T-helper 2 cell treated with Interferon-gamma antibody and Interleukin-4, amounts not matched to agents 5 μg/mL and 100 μg/mL, for 36 hours (primary cell): Measurements from ENCODE around the gene ASMTL.
"Not testable (repeated sequence)": the region's sequence is repeated elsewhere in the genome, so short reads cannot be mapped to it uniquely, and the experiment has no call there.

Experiments used
- DNase-seq: peaks from one replicate; pipeline ENCODE4 v3.0.0; 2021; ENCODE audit warnings: low spot score
- H3K27ac Mint-ChIP-seq: one replicate; pipeline ENCODE4 v1.8.0; 2021; ENCODE audit warnings: mild to moderate bottlenecking, mixed read lengths
- H3K27me3 Mint-ChIP-seq: one replicate; pipeline ENCODE4 v1.8.0; 2021; ENCODE audit warnings: low read depth, mixed read lengths
- H3K36me3 Mint-ChIP-seq: one replicate; pipeline ENCODE4 v1.8.0; 2021; ENCODE audit warnings: low read depth, mixed read lengths
- H3K4me1 Mint-ChIP-seq: one replicate; pipeline ENCODE4 v1.8.0; 2021; ENCODE audit warnings: low read depth, mixed read lengths
- H3K4me3 Mint-ChIP-seq: one replicate; pipeline ENCODE4 v1.8.0; 2022; ENCODE audit warnings: mild to moderate bottlenecking, moderate library complexity, mixed read lengths
- H3K9me3 Mint-ChIP-seq: one replicate; pipeline ENCODE4 v1.8.0; 2021; ENCODE audit warnings: mixed read lengths

ASMTL gene

DNA sequence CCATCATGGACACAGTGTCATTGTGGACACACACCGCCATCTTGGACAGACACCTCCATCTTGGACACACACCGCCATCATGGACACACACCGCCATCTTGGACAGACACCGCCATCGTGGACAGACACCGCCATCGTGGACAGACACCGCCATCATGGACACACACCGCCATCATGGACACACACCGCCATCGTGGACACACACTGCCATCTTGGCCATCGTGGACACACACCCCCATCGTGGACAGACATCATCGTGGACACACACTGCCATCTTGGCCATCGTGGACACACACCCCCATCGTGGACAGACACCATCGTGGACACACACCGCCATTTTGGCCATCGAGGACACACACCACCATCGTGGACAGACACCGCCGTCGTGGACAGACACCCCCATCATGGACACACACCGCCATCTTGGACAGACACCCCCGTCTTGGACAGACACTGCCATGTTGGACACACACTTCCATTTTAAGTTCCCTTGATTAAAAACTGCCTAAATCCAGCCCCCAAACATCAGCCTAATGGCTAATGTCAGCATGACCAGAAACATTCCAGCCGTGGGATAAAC, 9.1 kb downstream of the ASMTL start:
- Mint-ChIP-seq H3K27ac (no peak overlapping the region), H3K36me3 (peaks cover 70% of the 10 kb centered on the region), H3K27me3 (no peaks in the 10 kb centered on the region), H3K9me3 (peaks cover 43% of the 10 kb centered on the region), H3K4me3 (no peak overlapping the region), H3K4me1 (peaks cover 3% of the 10 kb centered on the region)
- DNase-seq = no peak

DNA sequence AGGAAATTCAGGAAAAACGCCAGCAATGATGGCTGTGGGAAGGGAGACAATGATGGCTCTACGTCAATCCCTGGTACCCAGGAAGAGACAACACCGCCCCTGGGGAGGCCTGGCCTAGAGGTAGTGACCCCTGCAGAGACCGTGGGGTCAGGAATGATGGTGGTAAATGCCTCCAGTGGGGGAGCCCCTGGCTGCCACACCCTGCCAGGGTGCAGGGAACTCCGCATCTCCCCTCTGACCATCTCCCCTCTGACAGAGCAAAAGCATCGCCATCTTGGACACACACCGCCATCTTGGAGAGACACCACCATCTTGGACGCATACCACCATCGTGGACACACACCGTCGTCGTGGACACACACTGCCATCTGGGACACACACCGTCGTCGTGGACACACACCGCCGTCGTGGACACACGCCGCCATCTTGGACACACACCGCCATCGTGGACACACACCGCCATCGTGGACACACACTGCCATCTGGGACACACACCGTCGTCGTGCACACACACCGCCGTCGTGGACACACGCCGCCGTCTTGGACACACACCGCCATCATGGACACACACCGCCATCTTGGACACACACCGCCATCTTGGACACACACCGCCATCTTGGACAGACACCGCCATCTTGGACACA, 9.9 kb downstream of the ASMTL start:
- Mint-ChIP-seq H3K36me3 (peaks cover 69% of the 10 kb centered on the region), H3K9me3 (peaks cover 36% of the 10 kb centered on the region), H3K4me3 (no peak overlapping the region), H3K27ac (no peak overlapping the region), H3K4me1 (peaks cover 3% of the 10 kb centered on the region), H3K27me3 (no peaks in the 10 kb centered on the region)
- DNase-seq = no peak

GRCh38 chrX:1442016-1442665, 10.6 kb downstream of the ASMTL start:
- no peak overlapping the region for H3K4me3 Mint-ChIP-seq
- H3K36me3 Mint-ChIP-seq = peaks cover 69% of the 10 kb centered on the region
- H3K4me1 Mint-ChIP-seq = peaks cover 3% of the 10 kb centered on the region
- H3K9me3 Mint-ChIP-seq = peaks cover 31% of the 10 kb centered on the region
- H3K27ac Mint-ChIP-seq = no peak overlapping the region
- no peak for DNase-seq
- no peaks in the 10 kb centered on the region for H3K27me3 Mint-ChIP-seq

DNA sequence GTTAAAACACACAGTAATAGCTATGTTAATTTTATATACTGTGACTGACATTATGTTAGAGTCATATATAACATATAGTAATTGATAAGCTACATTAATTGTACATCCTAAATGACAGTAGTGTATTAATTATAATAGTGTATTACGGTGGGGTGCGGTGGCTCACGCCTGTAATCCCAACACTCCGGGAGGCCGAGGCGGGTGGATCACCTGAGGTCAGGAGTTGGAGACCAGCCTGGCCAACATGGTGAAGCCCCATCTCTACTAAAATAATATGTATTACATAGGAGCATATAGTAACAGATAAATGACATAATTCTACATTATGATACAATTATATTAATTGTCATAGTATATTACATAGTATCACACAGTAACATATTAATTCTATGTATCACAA, 12.2 kb downstream of the ASMTL start:
- DNase-seq = no peak
- H3K4me3 Mint-ChIP-seq = no peak overlapping the region
- H3K27ac Mint-ChIP-seq = no peak overlapping the region
- no peaks in the 10 kb centered on the region for H3K4me1 Mint-ChIP-seq
- H3K9me3 Mint-ChIP-seq = peaks cover 25% of the 10 kb centered on the region
- H3K36me3 Mint-ChIP-seq = peaks cover 67% of the 10 kb centered on the region
- H3K27me3 Mint-ChIP-seq = no peaks in the 10 kb centered on the region

- Mint-ChIP-seq H3K27ac (no peak overlapping the region), H3K27me3 (no peaks in the 10 kb centered on the region), H3K9me3 (peaks cover 8% of the 10 kb centered on the region), H3K4me3 (no peak overlapping the region), H3K36me3 (peaks cover 44% of the 10 kb centered on the region), H3K4me1 (no peaks in the 10 kb centered on the region)
- no peak for DNase-seq
Measured at GRCh38 chrX:1435241-1435895, 17.3 kb downstream of the ASMTL start.

GRCh38 chrX:1434871-1435240, 17.9 kb downstream of the ASMTL start:
- H3K36me3 Mint-ChIP-seq = peaks cover 44% of the 10 kb centered on the region
- H3K27ac Mint-ChIP-seq = no peak overlapping the region
- no peaks in the 10 kb centered on the region for H3K4me1 Mint-ChIP-seq

DNA sequence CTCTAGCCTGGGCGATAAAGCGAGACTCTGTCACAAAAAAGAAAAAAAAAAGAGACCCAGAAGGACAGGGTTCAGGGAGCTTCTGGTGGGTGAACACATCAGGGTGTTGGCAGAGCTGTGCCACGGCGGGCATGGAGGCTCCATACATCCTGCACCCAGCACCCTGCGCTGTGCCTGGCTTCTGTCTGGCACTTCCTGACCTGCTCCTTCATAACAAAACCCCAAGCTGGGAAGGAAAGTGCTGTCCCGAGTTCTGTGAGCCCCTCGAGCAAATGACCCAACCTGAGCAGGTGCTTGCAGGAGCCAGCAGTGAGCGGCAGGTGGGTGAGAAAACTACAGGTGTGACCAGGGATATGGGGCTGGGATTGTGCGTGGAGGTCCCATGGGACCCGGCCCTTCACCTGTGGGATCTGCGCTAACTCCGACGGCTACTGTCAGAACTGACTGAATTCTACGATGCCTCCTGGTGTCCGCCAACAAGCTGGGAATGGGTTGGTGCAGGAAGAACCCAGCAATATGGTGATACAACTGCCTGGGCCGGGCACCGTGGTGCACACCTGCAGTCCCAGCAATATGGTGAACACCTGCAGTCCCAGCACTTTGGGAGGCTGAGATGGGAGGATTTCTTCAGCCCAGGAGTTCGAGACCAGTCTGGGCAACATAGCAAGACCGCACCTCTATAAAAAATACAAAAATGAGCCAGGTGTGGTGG, 18.9 kb downstream of the ASMTL start:
- Mint-ChIP-seq H3K36me3 (peaks cover 39% of the 10 kb centered on the region), H3K4me1 (no peaks in the 10 kb centered on the region)
- no peak for DNase-seq

More at GRCh38 chrX:1434871-1435240, 17.9 kb downstream of the ASMTL start:
- DNase-seq = no peak
- Mint-ChIP-seq H3K27me3 (no peaks in the 10 kb centered on the region), H3K4me3 (no peak overlapping the region), H3K9me3 (peaks cover 8% of the 10 kb centered on the region)

DNA sequence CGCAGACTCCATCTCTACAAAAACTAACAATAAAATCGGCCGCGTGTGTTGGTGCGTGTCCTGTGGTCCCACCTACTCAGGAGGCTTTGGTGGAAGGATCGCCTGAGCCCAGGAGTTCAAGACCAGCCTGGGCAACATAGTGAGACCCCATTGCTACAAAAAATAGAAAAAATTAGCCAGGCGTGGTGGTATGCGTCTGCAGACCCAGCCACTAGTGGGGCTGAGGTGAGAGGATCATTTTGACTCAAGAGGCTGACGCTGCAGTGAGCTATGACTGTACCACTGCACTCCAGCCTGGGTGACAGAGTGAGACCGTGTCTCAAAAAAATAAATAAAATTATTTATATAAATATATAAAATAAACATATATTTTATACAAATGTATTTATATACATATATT, 22.3 kb downstream of the ASMTL start:
- no peak for DNase-seq
- Mint-ChIP-seq H3K4me3 (no peak overlapping the region), H3K27me3 (no peaks in the 10 kb centered on the region), H3K9me3 (no peaks in the 10 kb centered on the region), H3K27ac (no peak overlapping the region), H3K36me3 (peaks cover 30% of the 10 kb centered on the region), H3K4me1 (no peaks in the 10 kb centered on the region)

More for the DNA sequence above, 18.9 kb downstream of the ASMTL start:
- Mint-ChIP-seq H3K9me3 (peaks cover 8% of the 10 kb centered on the region), H3K4me3 (no peak overlapping the region), H3K27me3 (no peaks in the 10 kb centered on the region), H3K27ac (no peak overlapping the region)

GRCh38 chrX:1427756-1428155, 25.0 kb downstream of the ASMTL start:
- peaks cover 53% of the 10 kb centered on the region for H3K36me3 Mint-ChIP-seq
- no peak overlapping the region for H3K27ac Mint-ChIP-seq
- H3K4me1 Mint-ChIP-seq = no peaks in the 10 kb centered on the region
- H3K27me3 Mint-ChIP-seq = no peaks in the 10 kb centered on the region
- H3K4me3 Mint-ChIP-seq = no peak overlapping the region
- DNase-seq = no peak
- peaks cover 15% of the 10 kb centered on the region for H3K9me3 Mint-ChIP-seq

- not testable (repeated sequence) for H3K27ac Mint-ChIP-seq, DNase-seq, H3K4me1 Mint-ChIP-seq, H3K4me3 Mint-ChIP-seq, H3K27me3 Mint-ChIP-seq
- H3K9me3 Mint-ChIP-seq = peaks cover 26% of the 10 kb centered on the region
- peaks cover 62% of the 10 kb centered on the region for H3K36me3 Mint-ChIP-seq
Measured at GRCh38 chrX:1426321-1426720, 26.4 kb downstream of the ASMTL start.

DNA sequence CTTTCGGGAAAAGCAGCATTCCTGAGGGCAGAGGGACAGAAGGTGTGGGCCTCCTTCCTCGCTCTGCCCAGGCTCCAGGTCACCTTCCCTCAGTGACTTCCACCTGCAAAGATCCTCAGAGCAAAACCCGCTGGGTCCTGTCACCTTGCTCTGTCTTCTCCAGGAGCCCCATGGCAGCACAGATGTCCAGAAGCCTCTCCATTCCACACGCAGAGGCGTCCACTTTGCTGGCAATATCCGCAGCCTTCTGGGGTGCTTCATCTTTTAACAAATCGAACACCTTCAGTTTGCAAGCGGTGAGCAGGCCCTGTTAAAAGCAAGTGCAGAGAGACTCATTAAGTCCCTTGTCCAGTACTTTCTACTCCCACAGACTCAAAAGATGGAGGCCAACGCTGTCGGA, 27.3 kb downstream of the ASMTL start:
- H3K27ac Mint-ChIP-seq = no peak overlapping the region
- no peaks in the 10 kb centered on the region for H3K4me1 Mint-ChIP-seq

GRCh38 chrX:1424147-1424851, 28.4 kb downstream of the ASMTL start:
- Mint-ChIP-seq H3K27me3 (no peaks in the 10 kb centered on the region), H3K4me1 (no peaks in the 10 kb centered on the region), H3K36me3 (peaks cover 75% of the 10 kb centered on the region), H3K4me3 (no peak overlapping the region), H3K9me3 (peaks cover 37% of the 10 kb centered on the region), H3K27ac (no peak overlapping the region)
- no peak for DNase-seq

More for the DNA sequence above, 27.3 kb downstream of the ASMTL start:
- no peak overlapping the region for H3K4me3 Mint-ChIP-seq
- peaks cover 70% of the 10 kb centered on the region for H3K36me3 Mint-ChIP-seq
- H3K27me3 Mint-ChIP-seq = no peaks in the 10 kb centered on the region
- H3K9me3 Mint-ChIP-seq = peaks cover 29% of the 10 kb centered on the region
- DNase-seq = no peak

GRCh38 chrX:1423215-1423614, 29.5 kb downstream of the ASMTL start:
- no peak for DNase-seq
- Mint-ChIP-seq H3K36me3 (peaks cover 78% of the 10 kb centered on the region), H3K4me1 (no peaks in the 10 kb centered on the region), H3K27ac (no peak overlapping the region), H3K27me3 (no peaks in the 10 kb centered on the region), H3K4me3 (no peak overlapping the region), H3K9me3 (peaks cover 37% of the 10 kb centered on the region)
